ENCODE data around the gene TCAP.

TCAP gene

DNA sequence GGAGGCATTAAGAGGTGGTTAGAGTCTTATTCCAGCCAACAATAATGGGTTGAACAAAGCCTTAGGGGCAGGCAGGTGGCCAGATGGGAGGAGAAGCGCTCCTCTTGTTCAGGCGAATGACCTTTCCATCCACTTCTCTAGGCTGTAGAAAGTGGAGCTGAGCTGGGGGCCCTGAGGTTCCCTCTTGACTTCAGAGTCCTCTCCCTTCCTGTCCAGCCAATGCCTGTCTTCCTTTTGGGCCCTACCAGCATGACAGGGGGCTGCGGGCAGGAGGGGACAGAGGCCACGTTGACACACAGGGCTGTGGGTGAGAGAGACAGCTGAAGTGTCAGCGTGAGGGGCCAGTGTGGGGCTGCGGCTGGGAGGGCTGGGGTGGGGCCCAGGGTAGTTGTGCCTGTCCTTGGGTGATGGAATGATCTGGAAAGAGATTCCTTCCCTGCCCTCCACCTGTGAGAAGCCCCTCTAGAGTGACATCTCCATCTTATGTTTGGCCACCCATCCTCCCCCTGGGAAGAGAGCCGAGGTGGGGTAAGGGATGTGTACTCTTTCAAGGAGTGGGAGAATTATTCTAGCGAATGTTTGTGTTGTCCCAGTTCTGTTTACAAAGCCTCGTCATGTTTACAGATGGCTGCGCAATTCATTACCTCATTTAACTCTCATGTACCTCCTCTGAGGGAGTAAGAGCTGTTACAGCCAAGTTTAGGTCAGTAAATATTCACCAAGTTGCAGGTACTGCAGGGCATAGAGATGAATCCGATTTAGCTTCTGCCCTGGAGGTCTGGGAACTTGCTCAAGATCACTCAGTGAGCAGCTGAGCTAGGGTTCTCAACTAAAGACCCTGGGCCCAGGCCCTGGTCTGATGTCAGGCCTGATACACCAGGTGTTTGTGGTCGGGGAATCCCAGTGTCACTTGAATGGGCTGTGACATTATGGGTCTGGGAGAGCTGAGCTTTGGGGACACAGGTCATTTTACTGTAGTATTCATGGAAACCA, 38.0 kb downstream of the TCAP start:
- Histone ChIP-seq H3K27ac (no peak overlapping the region), H3K27me3 (peaks cover 57% of the 10 kb centered on the region), H3K36me3 (no peaks in the 10 kb centered on the region), H3K4me1 (ENCODE audit: control insufficient read depth in 1 of 2, insufficient read depth in 1 of 2, low read depth in 1 of 2, low read length in 1 of 2) (no peaks in the 10 kb centered on the region), H3K4me3 (ENCODE audit: low read depth in 1 of 2, low read length in 1 of 2) (no peak overlapping the region), H3K9me3 (no peaks in the 10 kb centered on the region)
- TF ChIP-seq, protein P1, sequence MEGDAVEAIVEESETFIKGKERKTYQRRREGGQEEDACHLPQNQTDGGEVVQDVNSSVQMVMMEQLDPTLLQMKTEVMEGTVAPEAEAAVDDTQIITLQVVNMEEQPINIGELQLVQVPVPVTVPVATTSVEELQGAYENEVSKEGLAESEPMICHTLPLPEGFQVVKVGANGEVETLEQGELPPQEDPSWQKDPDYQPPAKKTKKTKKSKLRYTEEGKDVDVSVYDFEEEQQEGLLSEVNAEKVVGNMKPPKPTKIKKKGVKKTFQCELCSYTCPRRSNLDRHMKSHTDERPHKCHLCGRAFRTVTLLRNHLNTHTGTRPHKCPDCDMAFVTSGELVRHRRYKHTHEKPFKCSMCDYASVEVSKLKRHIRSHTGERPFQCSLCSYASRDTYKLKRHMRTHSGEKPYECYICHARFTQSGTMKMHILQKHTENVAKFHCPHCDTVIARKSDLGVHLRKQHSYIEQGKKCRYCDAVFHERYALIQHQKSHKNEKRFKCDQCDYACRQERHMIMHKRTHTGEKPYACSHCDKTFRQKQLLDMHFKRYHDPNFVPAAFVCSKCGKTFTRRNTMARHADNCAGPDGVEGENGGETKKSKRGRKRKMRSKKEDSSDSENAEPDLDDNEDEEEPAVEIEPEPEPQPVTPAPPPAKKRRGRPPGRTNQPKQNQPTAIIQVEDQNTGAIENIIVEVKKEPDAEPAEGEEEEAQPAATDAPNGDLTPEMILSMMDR (IDR thresholded peaks at IDR 0.05): no peak

DNA sequence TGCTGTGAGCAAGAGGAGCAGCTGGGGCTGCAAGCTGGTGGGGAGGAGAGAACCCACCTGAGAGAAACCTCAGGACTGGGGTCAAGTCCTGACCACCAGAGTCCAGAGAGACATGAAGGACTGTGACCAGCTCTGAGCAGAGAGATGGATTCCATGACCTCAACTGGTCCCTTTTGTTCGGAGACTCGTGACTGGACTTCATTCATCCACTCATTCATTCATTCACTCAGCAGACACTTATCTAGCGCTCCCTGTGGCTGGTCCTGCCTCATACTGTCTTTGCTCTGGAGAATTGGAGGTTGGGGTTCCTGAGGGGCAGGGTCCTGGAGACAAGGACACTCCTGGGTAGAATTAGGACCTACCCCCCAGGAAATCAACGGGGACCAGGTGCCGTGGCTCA, 38.8 kb downstream of the TCAP start:
- peaks cover 50% of the 10 kb centered on the region for H3K27me3 ChIP-seq
- no peaks in the 10 kb centered on the region for H3K4me1 ChIP-seq (ENCODE audit: control insufficient read depth in 1 of 2, insufficient read depth in 1 of 2, low read depth in 1 of 2, low read length in 1 of 2)
- no peak overlapping the region for H3K4me3 ChIP-seq (ENCODE audit: low read depth in 1 of 2, low read length in 1 of 2)
- TF ChIP-seq, protein P1 (IDR thresholded peaks at IDR 0.05): no peak
- H3K9me3 ChIP-seq: no peaks in the 10 kb centered on the region
- H3K27ac ChIP-seq: no peak overlapping the region
- no peaks in the 10 kb centered on the region for H3K36me3 ChIP-seq

DNA sequence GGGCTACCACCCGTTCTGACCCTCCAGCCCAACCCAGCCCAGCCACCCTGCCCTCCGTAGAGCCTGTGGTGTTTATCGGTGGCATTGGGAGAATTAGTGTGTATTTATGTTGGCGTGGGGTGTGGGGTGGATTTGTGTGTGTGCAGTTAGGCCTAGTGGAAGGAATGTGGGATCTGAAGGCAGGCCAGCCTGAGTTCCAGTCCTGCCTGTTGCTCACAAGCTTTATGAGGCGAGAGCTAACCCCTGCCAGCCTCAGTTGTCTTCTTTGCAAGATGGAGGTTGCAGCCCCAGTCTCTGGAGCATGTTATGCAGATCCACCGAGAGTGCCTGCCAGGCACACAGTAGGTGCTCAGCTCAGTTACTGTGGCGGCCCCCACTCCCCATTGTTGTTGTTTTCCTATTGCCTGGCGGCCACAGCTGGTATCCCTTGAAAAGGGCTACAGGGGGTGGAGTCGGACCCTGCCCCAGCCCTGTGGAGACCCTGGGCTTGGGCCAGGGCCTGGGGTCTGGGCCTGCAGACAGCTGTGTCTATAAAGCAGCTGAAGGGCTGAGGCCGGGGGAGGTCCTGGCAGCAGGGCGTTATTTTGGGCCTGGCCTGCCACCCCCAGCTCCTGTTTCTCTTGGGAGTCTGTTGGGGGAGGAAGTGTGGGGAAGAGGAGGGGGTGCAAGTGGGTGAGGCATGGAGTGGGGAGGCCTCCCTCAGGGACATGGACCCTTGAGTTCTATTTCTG, 39.8 kb downstream of the TCAP start:
- Histone ChIP-seq H3K36me3 (no peaks in the 10 kb centered on the region), H3K27me3 (peaks cover 39% of the 10 kb centered on the region), H3K9me3 (no peaks in the 10 kb centered on the region), H3K4me3 (ENCODE audit: low read depth in 1 of 2, low read length in 1 of 2) (no peak overlapping the region), H3K27ac (no peak overlapping the region), H3K4me1 (ENCODE audit: control insufficient read depth in 1 of 2, insufficient read depth in 1 of 2, low read depth in 1 of 2, low read length in 1 of 2) (no peaks in the 10 kb centered on the region)
- TF ChIP-seq, protein P1 (IDR thresholded peaks at IDR 0.05): no peak

DNA sequence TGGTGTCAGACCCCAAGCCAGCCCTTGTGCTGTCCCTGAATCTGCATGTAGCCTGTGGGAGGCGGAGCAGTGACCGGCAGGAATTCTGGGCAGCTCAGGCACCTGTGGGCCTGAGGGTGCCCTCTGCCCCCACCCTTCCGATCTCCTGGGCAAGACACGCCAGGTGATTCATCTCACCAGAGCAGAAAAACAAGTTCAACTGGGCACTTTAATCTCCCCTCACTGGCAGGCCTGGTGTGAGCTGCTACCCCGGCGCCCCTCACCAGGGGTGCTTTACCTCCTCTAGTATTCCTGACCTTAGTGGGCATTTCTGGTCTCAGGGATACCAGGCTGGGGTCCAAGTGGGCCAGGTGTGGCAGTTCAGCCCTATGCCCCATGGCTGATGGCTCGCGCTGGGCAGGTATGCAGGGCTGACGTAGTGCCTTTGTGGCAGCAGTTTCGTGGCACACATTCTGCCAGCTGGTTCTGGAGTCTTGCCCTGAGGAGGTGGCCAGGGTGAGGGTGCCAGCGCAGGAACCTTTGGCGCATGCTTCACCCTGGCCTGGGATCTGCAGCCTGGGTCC, 40.7 kb downstream of the TCAP start:
- Histone ChIP-seq H3K36me3 (no peaks in the 10 kb centered on the region), H3K4me1 (ENCODE audit: control insufficient read depth in 1 of 2, insufficient read depth in 1 of 2, low read depth in 1 of 2, low read length in 1 of 2) (no peaks in the 10 kb centered on the region), H3K27ac (no peak overlapping the region), H3K9me3 (no peaks in the 10 kb centered on the region), H3K27me3 (peaks cover 31% of the 10 kb centered on the region), H3K4me3 (ENCODE audit: low read depth in 1 of 2, low read length in 1 of 2) (no peak overlapping the region)
- TF ChIP-seq, protein P1 (IDR thresholded peaks at IDR 0.05): no peak

DNA sequence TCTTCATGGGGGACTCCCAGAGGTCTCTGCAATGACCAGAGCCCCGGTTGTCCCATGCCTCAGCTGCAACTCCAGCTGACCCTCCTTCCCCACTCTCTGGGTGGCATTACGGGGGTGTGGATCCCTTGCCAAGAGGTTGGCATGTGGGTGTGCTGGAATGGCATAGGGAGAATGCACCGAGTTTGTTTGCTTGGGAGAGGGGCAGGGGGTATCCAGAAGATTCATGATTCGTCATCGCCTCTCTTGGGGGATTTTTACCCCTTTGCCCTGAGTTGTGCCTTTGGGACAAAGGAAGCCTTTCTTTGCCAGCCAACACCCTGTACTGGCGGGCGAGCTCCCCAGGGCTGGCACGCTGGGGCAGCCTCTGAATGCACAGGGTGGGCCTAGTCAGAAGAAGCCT, 41.2 kb downstream of the TCAP start:
- Histone ChIP-seq H3K4me3 (ENCODE audit: low read depth in 1 of 2, low read length in 1 of 2) (no peak overlapping the region), H3K9me3 (no peaks in the 10 kb centered on the region), H3K27ac (no peak overlapping the region), H3K36me3 (no peaks in the 10 kb centered on the region), H3K27me3 (peaks cover 25% of the 10 kb centered on the region), H3K4me1 (ENCODE audit: control insufficient read depth in 1 of 2, insufficient read depth in 1 of 2, low read depth in 1 of 2, low read length in 1 of 2) (no peaks in the 10 kb centered on the region)
- TF ChIP-seq, protein P1 (IDR thresholded peaks at IDR 0.05): no peak
